HG03565 (cell line): Measurements from ENCODE around the gene TCP1.
"Not testable (repeated sequence)": the region's sequence is repeated elsewhere in the genome, so short reads cannot be mapped to it uniquely, and the experiment has no call there.

Experiments used
- ATAC-seq: cut with Tn5 transposase; IDR thresholded peaks from one replicate; pipeline ENCODE4 v1.9.1; 2021; ENCODE audit warnings: mild to moderate bottlenecking, moderate library complexity; ENCODE audit not compliant: unreplicated experiment

TCP1 gene

DNA sequence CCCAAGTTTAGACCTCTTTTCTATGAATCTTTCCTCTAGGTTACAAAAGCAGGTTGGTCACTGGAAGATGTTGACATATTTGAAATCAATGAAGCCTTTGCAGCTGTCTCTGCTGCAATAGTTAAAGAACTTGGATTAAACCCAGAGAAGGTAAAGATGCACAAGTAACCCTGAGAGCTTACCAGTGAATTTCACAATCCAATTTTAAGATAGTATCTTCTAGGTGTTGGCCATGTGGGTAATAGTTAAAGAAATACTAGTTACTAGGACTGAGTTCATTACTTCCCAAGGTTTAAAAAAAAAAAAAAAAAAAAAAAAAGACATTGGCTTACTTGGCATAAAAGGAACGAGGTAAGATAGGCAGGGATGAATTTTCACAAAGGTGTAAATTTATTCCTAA is 11.3 kb downstream of the TCP1 start:
- ATAC-seq: no peak

DNA sequence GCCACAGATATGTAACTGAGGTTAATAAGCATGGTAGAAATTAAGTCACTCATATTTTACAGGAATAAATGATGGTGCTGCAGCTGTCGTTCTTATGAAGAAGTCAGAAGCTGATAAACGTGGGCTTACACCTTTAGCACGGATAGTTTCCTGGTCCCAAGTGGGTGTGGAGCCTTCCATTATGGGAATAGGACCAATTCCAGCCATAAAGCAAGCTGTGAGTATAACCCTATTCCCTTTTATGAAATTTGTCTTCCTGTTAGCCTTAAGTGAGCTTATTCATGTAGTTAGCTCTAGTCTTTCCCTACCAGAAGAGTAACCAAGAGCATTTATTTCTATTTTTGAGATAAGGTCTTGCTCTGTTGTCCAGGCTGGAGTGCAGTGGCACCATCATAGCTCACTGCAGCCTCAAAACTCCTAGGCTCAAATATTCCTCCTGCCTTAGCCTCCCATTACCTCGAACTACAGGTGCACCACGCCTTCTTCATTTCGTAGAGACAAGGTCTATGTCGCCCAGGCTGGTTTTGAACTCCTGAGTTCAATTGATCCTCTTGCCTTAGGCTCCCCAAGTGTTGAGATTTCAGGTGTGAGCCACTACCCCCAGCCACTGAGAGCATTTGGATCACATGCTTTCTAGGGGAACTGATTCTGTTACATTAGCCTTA is 12.0 kb downstream of the TCP1 start:
- no peak for ATAC-seq

GRCh38 chr6:159772196-159772595 is 17.2 kb downstream of the TCP1 start:
- ATAC-seq: no peak

DNA sequence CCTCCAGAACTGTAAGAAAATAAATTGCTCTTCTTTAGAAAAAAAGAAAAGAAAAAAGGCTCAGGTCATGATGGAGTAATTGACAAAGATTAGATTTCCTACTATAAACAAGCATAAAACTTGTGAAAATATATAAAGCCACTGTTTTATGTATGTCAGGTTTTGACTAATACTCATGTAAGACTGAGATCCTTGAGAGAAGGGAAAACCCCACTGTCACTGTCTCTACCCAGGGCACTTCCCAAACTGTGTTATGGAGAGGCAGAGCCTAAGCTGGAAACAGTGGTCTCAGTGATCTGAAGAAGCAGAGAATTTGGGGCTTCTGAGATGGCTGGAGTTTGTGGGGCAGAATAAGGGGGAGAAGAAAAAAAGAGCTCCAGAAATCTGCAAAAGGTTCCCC is 19.9 kb downstream of the TCP1 start:
- ATAC-seq: no peak

DNA sequence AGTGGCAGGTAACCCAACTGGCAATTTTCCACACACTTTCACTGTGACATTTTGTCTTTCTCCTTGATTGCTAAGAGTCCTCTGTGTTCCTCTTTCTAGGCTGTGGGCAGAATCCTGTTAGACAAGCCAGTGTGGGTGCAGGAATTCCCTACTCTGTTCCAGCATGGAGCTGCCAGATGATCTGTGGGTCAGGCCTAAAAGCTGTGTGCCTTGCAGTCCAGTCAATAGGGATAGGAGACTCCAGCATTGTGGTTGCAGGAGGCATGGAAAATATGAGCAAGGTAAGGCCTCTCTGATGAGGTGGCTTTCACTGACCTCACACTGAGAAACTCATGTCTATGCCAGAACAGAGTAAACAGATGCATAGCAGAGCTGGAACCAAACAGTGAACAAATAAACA is 22.5 kb downstream of the TCP1 start:
- ATAC-seq: no peak

GRCh38 chr6:159762681-159763293 is 26.6 kb downstream of the TCP1 start:
- no peak for ATAC-seq

DNA sequence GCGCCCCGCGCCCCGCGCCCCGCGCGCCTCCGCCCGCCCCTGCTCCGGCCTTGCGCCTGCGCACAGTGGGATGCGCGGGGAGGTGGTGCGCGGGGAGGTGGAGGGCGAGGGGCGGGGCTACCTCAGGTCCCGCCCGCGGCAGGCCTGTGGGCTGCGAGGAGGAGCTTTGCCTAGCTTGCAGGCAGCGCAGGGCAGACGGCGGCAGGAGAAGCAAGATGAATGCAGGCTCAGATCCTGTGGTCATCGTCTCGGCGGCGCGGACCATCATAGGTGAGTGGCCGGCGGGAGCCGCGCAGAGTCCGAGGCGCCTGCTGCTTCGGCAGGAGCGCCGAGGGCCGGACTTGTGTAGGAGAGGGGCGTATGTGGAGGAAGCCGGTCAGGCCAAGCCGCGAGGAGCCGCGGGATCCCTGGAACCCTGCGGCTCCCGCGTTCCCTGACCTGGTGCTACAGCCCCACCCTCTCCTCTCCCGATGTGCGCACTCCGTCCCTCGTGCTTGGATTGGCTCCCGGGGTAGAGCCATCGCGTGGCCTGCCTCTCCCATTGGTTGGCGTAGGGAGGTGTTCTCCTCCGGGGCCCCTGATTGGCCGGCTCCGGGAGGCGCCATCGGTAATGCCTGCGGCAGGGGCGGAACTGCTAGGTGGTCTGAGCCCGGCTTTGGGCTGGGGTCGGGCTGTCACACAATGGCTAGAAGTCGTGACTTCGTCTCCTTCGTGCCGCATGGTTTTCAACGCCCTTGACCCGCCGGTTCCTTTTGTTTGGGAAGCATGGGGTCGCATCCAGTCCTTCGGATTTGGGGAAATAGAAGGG is 27.3 kb downstream of the TCP1 start, which contains the start of gene ACAT2:
Gene ACAT2 (plus strand): TSS at position 173 of the 808 bp plus-strand sequence. CDS start 43 bp downstream, at position 216.
- peak; percentile 94 for ATAC-seq

DNA sequence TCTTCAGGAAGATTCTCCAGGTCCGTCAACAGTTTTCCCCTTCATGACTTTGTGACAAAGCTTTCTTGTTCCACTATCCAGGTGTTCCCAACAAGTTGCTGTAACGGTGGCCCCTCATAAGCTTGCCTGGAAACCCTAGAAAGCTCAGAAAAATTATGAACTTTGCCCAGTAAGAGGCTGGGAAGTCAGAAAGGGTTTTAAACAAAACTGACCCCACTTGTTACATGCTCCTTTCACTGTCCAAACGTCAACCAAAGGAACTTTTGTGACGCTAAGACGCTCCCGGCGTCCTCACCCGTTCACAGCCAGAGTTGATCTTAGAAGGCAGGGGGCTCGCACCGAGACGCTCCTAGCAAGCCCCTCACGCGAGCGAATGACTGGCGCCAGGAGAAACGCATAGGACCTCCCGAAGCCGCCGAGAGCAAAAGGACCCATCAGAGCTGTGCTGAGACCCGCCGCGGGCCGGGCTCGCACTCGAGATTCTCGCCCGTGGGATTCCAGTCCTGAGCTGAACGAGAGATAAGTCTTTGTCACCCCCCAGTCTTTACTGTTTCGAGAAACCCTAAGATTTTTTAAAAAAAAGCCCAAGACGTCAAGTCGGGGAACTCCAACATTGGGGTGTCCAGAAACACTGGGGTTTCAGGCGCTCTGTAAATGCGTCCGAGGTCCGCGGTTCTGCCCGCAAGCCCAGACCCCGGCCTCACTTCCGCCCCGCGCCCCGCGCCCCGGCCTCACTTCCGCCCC is 28.1 kb downstream of the TCP1 start:
- no peak for ATAC-seq

DNA sequence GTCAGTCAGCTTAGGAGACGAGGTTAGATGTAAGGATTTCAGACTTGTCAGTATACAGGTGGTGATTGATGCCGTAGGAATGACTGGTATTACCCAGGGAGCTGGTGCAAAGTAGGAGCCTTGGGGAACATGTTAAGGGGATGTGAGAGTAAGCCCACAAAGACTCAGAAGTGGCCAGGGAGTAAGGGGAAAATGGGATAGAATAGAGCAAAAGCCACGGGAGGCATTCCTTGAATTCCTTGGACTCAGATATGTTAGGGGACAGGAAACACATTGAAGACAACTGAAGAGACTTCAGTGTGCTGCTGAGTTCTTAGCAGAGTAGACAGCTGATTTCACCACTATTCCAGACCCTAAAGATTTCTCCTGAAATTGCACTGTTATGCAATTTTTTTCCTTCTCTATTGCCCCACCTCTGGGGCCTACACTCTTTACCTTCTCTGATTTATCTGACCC is 28.8 kb downstream of the TCP1 start:
- no peak for ATAC-seq

DNA sequence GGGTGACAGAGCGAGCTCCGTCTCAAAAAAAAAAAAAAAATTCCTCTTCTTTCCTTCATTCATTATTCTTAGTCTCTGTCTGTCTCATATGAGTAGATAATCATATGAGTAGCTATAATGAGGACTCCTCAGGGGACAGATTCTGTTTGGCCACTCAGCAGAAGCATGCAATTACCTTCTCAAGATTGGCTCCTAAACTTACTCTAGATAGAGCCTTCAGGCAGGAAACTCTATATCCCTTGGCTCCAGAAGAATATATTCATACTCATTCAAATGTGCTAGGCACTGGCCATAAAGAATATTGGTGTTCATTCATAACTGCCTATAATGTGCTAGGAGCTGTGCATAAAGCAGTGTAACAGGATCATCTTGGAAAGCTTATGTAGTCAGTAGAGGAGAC is 29.8 kb downstream of the TCP1 start:
- no peak for ATAC-seq

GRCh38 chr6:159758031-159759001 is 31.1 kb downstream of the TCP1 start:
- no peak for ATAC-seq

- ATAC-seq: no peak
Observed at GRCh38 chr6:159756508-159756907, 32.9 kb downstream of the TCP1 start.

- ATAC-seq: no peak
Observed at GRCh38 chr6:159754959-159755914, 34.2 kb downstream of the TCP1 start.

GRCh38 chr6:159754401-159754800 is 35.0 kb downstream of the TCP1 start:
- no peak for ATAC-seq

DNA sequence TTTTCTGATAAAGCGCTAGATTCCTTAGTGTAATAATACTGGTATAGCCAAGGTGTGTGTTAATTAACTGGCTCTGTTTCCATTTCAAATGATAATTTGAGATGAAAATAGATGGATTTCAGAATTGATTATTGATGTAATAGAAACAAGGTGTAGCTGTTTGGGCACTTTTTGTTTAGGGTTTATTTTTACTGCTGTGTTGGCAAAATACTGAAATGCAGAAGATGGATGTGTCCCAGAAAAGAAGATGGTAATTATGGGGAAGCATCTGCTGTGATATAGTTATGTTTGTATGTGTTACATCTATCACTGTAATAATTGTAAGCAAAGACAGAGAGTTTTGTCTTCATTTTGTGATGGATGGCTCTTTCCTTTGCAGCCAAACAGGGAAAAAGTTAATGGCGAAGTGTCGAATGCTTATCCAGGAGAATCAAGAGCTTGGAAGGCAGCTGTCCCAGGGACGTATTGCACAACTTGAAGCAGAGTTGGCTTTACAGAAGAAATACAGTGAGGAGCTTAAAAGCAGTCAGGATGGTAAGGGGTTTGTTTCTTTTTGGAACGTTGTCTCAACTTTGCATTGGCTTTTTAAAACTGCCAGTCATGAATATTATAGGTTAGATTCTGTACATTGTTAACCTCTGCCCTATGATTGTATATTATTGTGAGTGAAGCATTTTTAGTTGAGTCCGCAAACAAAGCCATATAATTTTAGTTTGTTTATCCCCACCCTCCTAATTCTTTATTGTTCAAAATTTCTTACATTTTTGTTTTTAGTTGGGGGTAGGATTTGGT is 36.1 kb downstream of the TCP1 start:
- no peak for ATAC-seq

DNA sequence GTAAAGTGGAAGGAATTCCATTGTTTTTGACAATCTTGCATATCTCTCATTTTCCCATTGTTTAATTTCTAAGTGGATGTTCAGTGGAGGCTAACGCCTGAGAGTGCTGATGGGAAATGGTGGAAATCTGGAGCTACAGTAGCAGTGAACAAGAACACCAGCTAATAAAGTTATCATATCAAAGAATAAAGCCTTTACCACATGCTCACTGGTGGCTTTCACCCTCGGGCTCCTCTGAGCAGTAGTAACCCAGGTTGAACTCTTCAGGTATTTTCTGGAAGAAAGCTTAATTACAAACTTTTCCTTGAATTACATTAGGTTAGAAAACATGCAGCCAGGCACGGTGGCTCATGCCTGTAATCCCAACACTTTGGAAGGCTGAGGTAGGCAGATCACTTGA is 38.0 kb downstream of the TCP1 start:
- no peak for ATAC-seq

GRCh38 chr6:159748127-159748526 is 41.3 kb downstream of the TCP1 start:
- not testable (repeated sequence) for ATAC-seq

DNA sequence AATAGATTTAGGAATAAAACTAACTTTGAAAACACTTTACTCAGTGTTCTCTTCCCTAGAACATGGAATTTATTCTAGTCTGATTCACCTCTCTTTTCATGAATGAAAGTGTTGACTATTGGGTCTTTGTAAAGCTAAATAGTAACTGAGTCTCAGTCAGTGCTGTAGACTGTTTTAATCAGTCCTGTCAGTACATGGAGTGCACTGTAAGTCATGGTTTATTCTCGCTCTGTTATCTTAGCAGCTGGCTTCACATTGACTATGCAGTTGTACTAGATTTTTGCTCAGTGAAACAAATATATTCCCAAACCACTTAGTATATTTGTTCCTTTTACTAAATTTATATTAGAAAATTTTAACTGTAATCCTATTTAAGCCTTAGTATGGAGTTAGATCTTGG is 42.6 kb downstream of the TCP1 start:
- ATAC-seq: no peak
